Trophoblast cell (in vitro differentiated cells and primary cell): ENCODE measurements around the gene KCTD12.
"Not testable (repeated sequence)": the region's sequence is repeated elsewhere in the genome, so short reads cannot be mapped to it uniquely, and the experiment has no call there.

Experiments used
- DNase-seq, 2 donors: peaks; one replicate each; pipeline ENCODE4 v3.0.0-alpha.2; 2016
- H2AFZ ChIP-seq: 2 replicates; pipeline ENCODE4 v1.6.1; 2013; ENCODE audit warnings: low read length, moderate library complexity, mild to moderate bottlenecking; ENCODE audit not compliant: insufficient read depth, poor library complexity
- H2AK5ac ChIP-seq: 2 replicates; pipeline ENCODE4 v1.6.1; 2013; ENCODE audit warnings: mild to moderate bottlenecking, low read length
- H2BK120ac ChIP-seq: 2 replicates; pipeline ENCODE4 v1.6.1; 2013; ENCODE audit warnings: low read length, mild to moderate bottlenecking, moderate library complexity; ENCODE audit not compliant: insufficient read depth, poor library complexity
- H2BK12ac ChIP-seq: 2 replicates; pipeline ENCODE4 v1.6.1; 2013; ENCODE audit warnings: mild to moderate bottlenecking, low read length, moderate library complexity
- H2BK5ac ChIP-seq: 2 replicates; pipeline ENCODE4 v1.6.1; 2013; ENCODE audit warnings: low read length, low read depth, moderate library complexity, mild to moderate bottlenecking; ENCODE audit not compliant: poor library complexity
- H3K14ac ChIP-seq: 2 replicates; pipeline ENCODE4 v1.6.1; 2013; ENCODE audit warnings: mild to moderate bottlenecking, low read length
- H3K18ac ChIP-seq: 2 replicates; pipeline ENCODE4 v1.6.1; 2013; ENCODE audit warnings: mild to moderate bottlenecking, low read length
- H3K23ac ChIP-seq: 2 replicates; pipeline ENCODE4 v1.6.1; 2013; ENCODE audit warnings: low read length
- H3K27ac ChIP-seq: 2 replicates; pipeline ENCODE4 v1.5.1; 2013; ENCODE audit warnings: low read depth, mild to moderate bottlenecking, inconsistent platforms, low read length, moderate library complexity
- H3K27me3 ChIP-seq: 2 replicates; pipeline ENCODE4 v1.6.1; 2013; ENCODE audit warnings: inconsistent platforms, mild to moderate bottlenecking, low read length, moderate library complexity; ENCODE audit not compliant: insufficient read depth
- H3K36me3 ChIP-seq, 2 experiments: 1 replicate in 1 of 2; 2 replicates in 1 of 2; pipeline ENCODE4 v1.6.1; 2013; ENCODE audit warnings: low read length in 2 of 2, mild to moderate bottlenecking in 2 of 2, moderate library complexity in 1 of 2; ENCODE audit not compliant: insufficient read depth in 2 of 2, control insufficient read depth in 1 of 2
- H3K4ac ChIP-seq: 2 replicates; pipeline ENCODE4 v1.6.1; 2013; ENCODE audit warnings: low read depth, mild to moderate bottlenecking, low read length, moderate library complexity
- H3K4me1 ChIP-seq, 2 experiments: 1 replicate in 1 of 2; 2 replicates in 1 of 2; pipeline ENCODE4 v1.6.1; 2013; ENCODE audit warnings: low read length in 2 of 2, mild to moderate bottlenecking in 2 of 2, moderate library complexity in 1 of 2; ENCODE audit not compliant: insufficient read depth in 2 of 2, control insufficient read depth in 1 of 2
- H3K4me2 ChIP-seq: 2 replicates; pipeline ENCODE4 v1.6.1; 2013; ENCODE audit warnings: inconsistent platforms, mild to moderate bottlenecking, low read length, moderate library complexity
- H3K4me3 ChIP-seq: 2 replicates; pipeline ENCODE4 v1.5.1; 2013; ENCODE audit warnings: mild to moderate bottlenecking, low read depth, low read length, inconsistent platforms
- H3K79me1 ChIP-seq: one replicate; pipeline ENCODE4 v1.6.1; 2013; ENCODE audit warnings: low read length
- H3K79me2 ChIP-seq: 2 replicates; pipeline ENCODE4 v1.6.1; 2013; ENCODE audit warnings: low read length, mild to moderate bottlenecking; ENCODE audit not compliant: control insufficient read depth, insufficient read depth, poor library complexity
- H3K9ac ChIP-seq: 2 replicates; pipeline ENCODE4 v1.6.1; 2013; ENCODE audit warnings: mild to moderate bottlenecking, low read length
- H3K9me3 ChIP-seq: 2 replicates; pipeline ENCODE4 v1.6.1; 2013; ENCODE audit warnings: low read depth, mild to moderate bottlenecking, control low read depth, inconsistent platforms, low read length; ENCODE audit not compliant: insufficient read depth
- H4K12ac ChIP-seq: 2 replicates; pipeline ENCODE4 v1.6.1; 2013; ENCODE audit warnings: low read depth, mild to moderate bottlenecking, low read length, moderate library complexity
- H4K8ac ChIP-seq: 2 replicates; pipeline ENCODE4 v1.6.1; 2013; ENCODE audit warnings: low read depth, mild to moderate bottlenecking, low read length, moderate library complexity
- H4K91ac ChIP-seq: one replicate; pipeline ENCODE4 v1.6.1; 2013; ENCODE audit warnings: low read depth, mild to moderate bottlenecking, low read length, moderate library complexity
- WGBS: extraction: QIAGEN DNeasy Blood & Tissue Kit; methylation state at CpG from one replicate; pipeline ENCODE4 v1.1.7; 2013; ENCODE audit warnings: missing lambda C conversion rate; ENCODE audit not compliant: insufficient read length, insufficient coverage; ENCODE audit errors: extremely low coverage; 5-methylcytosine and 5-hydroxymethylcytosine counted together

KCTD12 gene

GRCh38 chr13:76921516-76921915, 35.3 kb upstream of the KCTD12 start:
- no CpG with 5 or more reads among the region's 1 CpG for WGBS
- H2BK120ac ChIP-seq, result no peak overlapping the region
- H3K4me1 ChIP-seq, result peaks cover 9% of the 10 kb centered on the region in 2 experiments
- no peak overlapping the region for H3K18ac ChIP-seq
- no peaks in the 10 kb centered on the region for H3K36me3 ChIP-seq
- H4K12ac ChIP-seq, result no peak overlapping the region
- no peak overlapping the region for H3K4me3 ChIP-seq
- H3K79me2 ChIP-seq, result peaks cover 2% of the 10 kb centered on the region
- no peaks in the 10 kb centered on the region for H3K27me3 ChIP-seq
- no peak overlapping the region for H3K27ac ChIP-seq
- H3K14ac ChIP-seq, result no peak overlapping the region
- peaks cover 11% of the 10 kb centered on the region for H3K79me1 ChIP-seq
- H3K4ac ChIP-seq, result no peak overlapping the region
- H3K23ac ChIP-seq, result no peak overlapping the region
- peak in 1 of 2 donors; percentile 16 for DNase-seq
- no peaks in the 10 kb centered on the region for H3K9me3 ChIP-seq
- no peak overlapping the region for H2BK12ac ChIP-seq
- H3K9ac ChIP-seq, result no peak overlapping the region
- no peak overlapping the region for H4K91ac ChIP-seq
- H2AK5ac ChIP-seq, result no peak overlapping the region
- H4K8ac ChIP-seq, result no peak overlapping the region
- H2BK5ac ChIP-seq, result no peak overlapping the region
- no peak overlapping the region for H2AFZ ChIP-seq
- no peak overlapping the region for H3K4me2 ChIP-seq

GRCh38 chr13:76917755-76918481, 31.7 kb upstream of the KCTD12 start:
- not testable (repeated sequence) for H3K9ac ChIP-seq, H3K9me3 ChIP-seq, H3K4me3 ChIP-seq, H3K79me2 ChIP-seq, H3K36me3 ChIP-seq, H3K23ac ChIP-seq, H2AFZ ChIP-seq, H3K27me3 ChIP-seq, H3K4me1 ChIP-seq
- H2BK12ac ChIP-seq, result peak overlapping the region; percentile 96
- H4K8ac ChIP-seq, result peak overlapping the region; percentile 85
- peak overlapping the region; percentile 81 for H2BK5ac ChIP-seq
- peak; percentile 96 to 98 for DNase-seq
- peak overlapping the region; percentile 49 for H4K12ac ChIP-seq
- H2AK5ac ChIP-seq, result peak overlapping the region; percentile 31
- peaks cover 13% of the 10 kb centered on the region for H3K79me1 ChIP-seq
- H3K27ac ChIP-seq, result peak overlapping the region; percentile 96
- peak overlapping the region; percentile 43 for H3K4me2 ChIP-seq
- H3K4ac ChIP-seq, result peak overlapping the region; percentile 53
- peak overlapping the region; percentile 77 for H3K18ac ChIP-seq
- no CpG with 5 or more reads among the region's 12 CpGs for WGBS
- H3K14ac ChIP-seq, result peak overlapping the region; percentile 50
- peak overlapping the region; percentile 85 for H2BK120ac ChIP-seq
- H4K91ac ChIP-seq, result peak overlapping the region; percentile 96

GRCh38 chr13:76917095-76917494, 30.9 kb upstream of the KCTD12 start:
- Histone ChIP-seq H3K9me3 (no peaks in the 10 kb centered on the region), H2BK5ac (peak overlapping the region; percentile 96), H3K4me3 (no peak overlapping the region), H3K36me3 (peaks cover 0 to 2% of the 10 kb centered on the region in 2 experiments), H4K91ac (peak overlapping the region; percentile 96), H3K23ac (no peak overlapping the region), H3K27me3 (no peaks in the 10 kb centered on the region), H2BK120ac (peak overlapping the region; percentile 91), H4K12ac (peak overlapping the region; percentile 73), H3K4ac (peak overlapping the region; percentile 77), H3K14ac (peak overlapping the region; percentile 80), H3K27ac (peak overlapping the region; percentile 96), H3K4me2 (peak overlapping the region; percentile 43), H2AK5ac (peak overlapping the region; percentile 23), H3K79me2 (peaks cover 2% of the 10 kb centered on the region), H4K8ac (peak overlapping the region; percentile 72), H3K18ac (peak overlapping the region; percentile 90), H3K79me1 (peaks cover 13% of the 10 kb centered on the region), H2AFZ (peak overlapping the region; percentile 52), H3K9ac (no peak overlapping the region), H2BK12ac (peak overlapping the region; percentile 89), H3K4me1 (peaks cover 8 to 9% of the 10 kb centered on the region in 2 experiments)
- WGBS, result no CpG with 5 or more reads among the region's 1 CpG
- DNase-seq, result no peak

- Histone ChIP-seq H3K9me3 (no peaks in the 10 kb centered on the region), H2AK5ac (peak overlapping the region; percentile 77), H3K4ac (peak overlapping the region; percentile 29), H2BK5ac (no peak overlapping the region), H3K79me1 (peaks cover 13% of the 10 kb centered on the region), H4K8ac (no peak overlapping the region), H2AFZ (no peak overlapping the region), H3K27ac (no peak overlapping the region), H3K4me2 (no peak overlapping the region), H3K79me2 (peaks cover 2% of the 10 kb centered on the region), H2BK120ac (no peak overlapping the region), H4K12ac (no peak overlapping the region), H4K91ac (peak overlapping the region; percentile 44), H3K23ac (no peak overlapping the region), H2BK12ac (peak overlapping the region; percentile 83), H3K9ac (no peak overlapping the region), H3K4me1 (peaks cover 8 to 9% of the 10 kb centered on the region in 2 experiments), H3K36me3 (peaks cover 0 to 2% of the 10 kb centered on the region in 2 experiments), H3K27me3 (no peaks in the 10 kb centered on the region), H3K18ac (no peak overlapping the region), H3K14ac (no peak overlapping the region), H3K4me3 (no peak overlapping the region)
- no peak for DNase-seq
- no CpG with 5 or more reads among the region's 4 CpGs for WGBS
These were observed 27.7 kb upstream of the KCTD12 start for GRCh38 chr13:76913898-76914297.
